AG04449 (cell line): ENCODE results near the gene STUM.

ENCODE experiments used
- CTCF ChIA-PET: fragments of 350-600 bp; formaldehyde crosslinking; extraction: SDS; loops from one replicate; lab custom pipeline; 2021; ENCODE audit warnings: antibody characterized with exemption; lab: Yijun Ruan, JAX
- POLR2A ChIA-PET: fragments of 400-600, 350-600 bp; formaldehyde crosslinking; extraction: SDS; loops from one replicate; lab custom pipeline; 2020; ENCODE audit warnings: antibody characterized with exemption, inconsistent platforms; lab: Yijun Ruan, JAX
- DNase-seq: peaks from one replicate; pipeline ENCODE4 v3.0.0-alpha.2; 2010; ENCODE audit warnings: low read depth, low spot score
- H3K4me3 ChIP-seq: 2 replicates; pipeline ENCODE4 v1.5.1; 2011; ENCODE audit warnings: low read depth, mild to moderate bottlenecking, control low read depth, low read length
- CTCF ChIP-seq: IDR thresholded peaks from one replicate; pipeline ENCODE4 v1.5.1; 2011; ENCODE audit warnings: mild to moderate bottlenecking, moderate library complexity, low read length, control low read depth, inconsistent platforms; ENCODE audit not compliant: insufficient read depth; ENCODE audit errors: missing control alignments

Gene STUM

GRCh38 chr1:226541231-226541630 is 7.3 kb upstream of the STUM start:
- no peak for TF ChIP-seq CTCF
- DNase-seq: no peak
- H3K4me3 ChIP-seq: no peak overlapping the region
- ChIA-PET POLR2A (no interaction called here), CTCF (interaction anchor here (1.0 to 1.5 kb wide), 2 partner anchors 10 to 19 kb away, joined by 3 read pairs; no protein-coding TSS in a partner anchor)

- no peak overlapping the region for H3K4me3 ChIP-seq
- DNase-seq: no peak
- no peak for TF ChIP-seq CTCF
- CTCF ChIA-PET: interaction anchor here (1.5 kb wide), 1 partner anchor 19 kb away, joined by 3 read pairs; no protein-coding TSS in a partner anchor
- POLR2A ChIA-PET: no interaction called here
Observed at GRCh38 chr1:226541631-226542622, 6.6 kb upstream of the STUM start.

GRCh38 chr1:226542623-226543103 is 5.9 kb upstream of the STUM start:
- TF ChIP-seq CTCF: no peak
- ChIA-PET POLR2A (no interaction called here), CTCF (interaction anchor here (1.3 to 1.5 kb wide), 2 partner anchors 18 to 134 kb away, joined by 3 to 5 read pairs; partner anchors contain the start of gene PARP1)
- H3K4me3 ChIP-seq: no peak overlapping the region
- DNase-seq: no peak

GRCh38 chr1:226545836-226546596 is 2.5 kb upstream of the STUM start:
- DNase-seq: no peak

GRCh38 chr1:226546926-226547325 is 1.6 kb upstream of the STUM start:
- CTCF ChIA-PET: interaction anchor here (0.8 to 3.3 kb wide), 17 partner anchors 9 to 890 kb away, joined by 3 to 15 read pairs (median 3); partner anchors contain the start of gene PARP1

More at GRCh38 chr1:226545836-226546596, 2.5 kb upstream of the STUM start:
- no peak overlapping the region for H3K4me3 ChIP-seq
- POLR2A ChIA-PET: no interaction called here
- CTCF ChIA-PET: interaction anchor here (0.8 to 1.7 kb wide), 5 partner anchors 11 to 87 kb away, joined by 3 to 11 read pairs (median 4); no protein-coding TSS in a partner anchor
- no peak for TF ChIP-seq CTCF

More at GRCh38 chr1:226546926-226547325, 1.6 kb upstream of the STUM start:
- no peak overlapping the region for H3K4me3 ChIP-seq
- TF ChIP-seq CTCF: no peak
- POLR2A ChIA-PET: no interaction called here
- no peak for DNase-seq
